Measurements from ENCODE around the gene PRND.

DNA sequence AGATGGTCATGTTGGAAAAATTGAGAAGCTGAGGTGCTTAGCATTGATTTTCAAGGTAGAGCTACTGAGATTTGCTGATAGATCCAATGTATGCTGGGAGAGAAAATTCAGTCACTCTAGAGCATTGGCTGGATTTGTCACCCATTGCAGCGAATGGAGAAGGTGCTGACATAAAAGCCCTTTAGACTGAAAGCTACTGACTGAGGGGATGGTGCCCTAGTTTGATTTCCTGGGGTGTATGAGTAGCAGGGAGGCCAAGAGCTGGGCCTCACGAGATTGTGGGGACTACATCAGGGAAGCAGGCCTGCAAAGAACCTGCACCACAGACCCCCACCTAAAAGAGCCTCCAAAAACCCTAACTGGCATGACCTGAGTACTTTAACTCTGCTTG lies 23.9 kb upstream of the PRND start:
- TF ChIP-seq, protein P1, sequence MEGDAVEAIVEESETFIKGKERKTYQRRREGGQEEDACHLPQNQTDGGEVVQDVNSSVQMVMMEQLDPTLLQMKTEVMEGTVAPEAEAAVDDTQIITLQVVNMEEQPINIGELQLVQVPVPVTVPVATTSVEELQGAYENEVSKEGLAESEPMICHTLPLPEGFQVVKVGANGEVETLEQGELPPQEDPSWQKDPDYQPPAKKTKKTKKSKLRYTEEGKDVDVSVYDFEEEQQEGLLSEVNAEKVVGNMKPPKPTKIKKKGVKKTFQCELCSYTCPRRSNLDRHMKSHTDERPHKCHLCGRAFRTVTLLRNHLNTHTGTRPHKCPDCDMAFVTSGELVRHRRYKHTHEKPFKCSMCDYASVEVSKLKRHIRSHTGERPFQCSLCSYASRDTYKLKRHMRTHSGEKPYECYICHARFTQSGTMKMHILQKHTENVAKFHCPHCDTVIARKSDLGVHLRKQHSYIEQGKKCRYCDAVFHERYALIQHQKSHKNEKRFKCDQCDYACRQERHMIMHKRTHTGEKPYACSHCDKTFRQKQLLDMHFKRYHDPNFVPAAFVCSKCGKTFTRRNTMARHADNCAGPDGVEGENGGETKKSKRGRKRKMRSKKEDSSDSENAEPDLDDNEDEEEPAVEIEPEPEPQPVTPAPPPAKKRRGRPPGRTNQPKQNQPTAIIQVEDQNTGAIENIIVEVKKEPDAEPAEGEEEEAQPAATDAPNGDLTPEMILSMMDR (IDR thresholded peaks at IDR 0.05; ENCODE audit: control extremely low read depth in 1 of 3, insufficient read depth in 1 of 3, low read depth in 1 of 3, low read length in 3 of 3): no peak
- TF ChIP-seq ZNF274 (IDR thresholded peaks at IDR 0.05; ENCODE audit: borderline replicate concordance, extremely low read depth, low read length) (no peak), CBX5 (IDR thresholded peaks at IDR 0.05; ENCODE audit: low read depth, low read length) (no peak), BRCA1 (IDR thresholded peaks at IDR 0.05; ENCODE audit: low read depth, low read length) (no peak), RNF2 (IDR thresholded peaks at IDR 0.05; ENCODE audit: borderline replicate concordance, low read depth, low read length, missing control alignments, poor library complexity, severe bottlenecking) (no peak), POLR2A (IDR thresholded peaks at IDR 0.05; ENCODE audit: control extremely low read depth in 1 of 2, low read depth in 2 of 2, low read length in 2 of 2) (no peak), CREB1 (IDR thresholded peaks at IDR 0.05) (no peak), SIN3A (conservative IDR thresholded peaks at IDR 0.05 in 1 of 2, IDR thresholded peaks at IDR 0.05 in 1 of 2; ENCODE audit: low read depth in 1 of 2, low read length in 2 of 2) (no peak), RXRA (IDR thresholded peaks at IDR 0.05; ENCODE audit: insufficient read depth, low read depth, low read length) (no peak), EP300 (IDR thresholded peaks at IDR 0.05; ENCODE audit: borderline replicate concordance in 1 of 2, low read depth in 2 of 2, low read length in 2 of 2) (no peak)
- TF ChIP-seq, protein P2, sequence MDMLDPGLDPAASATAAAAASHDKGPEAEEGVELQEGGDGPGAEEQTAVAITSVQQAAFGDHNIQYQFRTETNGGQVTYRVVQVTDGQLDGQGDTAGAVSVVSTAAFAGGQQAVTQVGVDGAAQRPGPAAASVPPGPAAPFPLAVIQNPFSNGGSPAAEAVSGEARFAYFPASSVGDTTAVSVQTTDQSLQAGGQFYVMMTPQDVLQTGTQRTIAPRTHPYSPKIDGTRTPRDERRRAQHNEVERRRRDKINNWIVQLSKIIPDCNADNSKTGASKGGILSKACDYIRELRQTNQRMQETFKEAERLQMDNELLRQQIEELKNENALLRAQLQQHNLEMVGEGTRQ (IDR thresholded peaks at IDR 0.05; ENCODE audit: low read length): no peak
